Gastroesophageal sphincter (tissue), 3 donors: ENCODE results near the gene GPC3.

Source experiments
- POLR2A ChIP-seq, 2 donors: fragments of 450-650 bp; IDR thresholded peaks; one replicate each; pipeline ENCODE4 v1.6.1; 2017; ENCODE audit warnings: antibody characterized with exemption in 2 of 2, mild to moderate bottlenecking in 2 of 2, moderate library complexity in 1 of 2
- TF ChIP-seq, protein P1 (sequence below), 4 experiments: fragments of 200-600 bp in 2 of 4; fragments of 450-650 bp in 2 of 4; sonication (generic) in 1 of 4; IDR thresholded peaks; one replicate each; pipeline ENCODE4 v1.5.1; 2017 to 2019; ENCODE audit warnings: antibody characterized with exemption in 4 of 4, mild to moderate bottlenecking in 2 of 4, moderate library complexity in 2 of 4

DNA sequence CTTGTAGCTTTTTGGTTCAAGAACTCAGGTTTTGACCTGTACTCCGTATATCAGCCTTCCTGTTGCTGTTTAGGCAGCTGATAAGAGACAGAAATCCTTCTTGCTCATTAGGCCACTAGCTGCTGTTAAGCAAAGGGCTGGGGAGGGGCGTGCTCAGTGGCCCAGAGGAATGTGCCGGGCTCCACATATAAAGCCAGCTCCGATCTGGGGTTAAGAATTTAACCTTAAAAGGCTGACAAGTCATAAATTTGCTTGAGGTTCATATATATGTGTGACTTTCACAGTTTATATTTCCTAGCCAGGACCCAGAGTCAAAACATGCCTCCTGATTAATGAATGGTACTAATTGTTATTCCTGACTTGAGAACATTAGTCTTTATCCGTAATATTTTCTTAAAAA, 15.3 kb downstream of the GPC3 start:
- TF ChIP-seq, protein P1, sequence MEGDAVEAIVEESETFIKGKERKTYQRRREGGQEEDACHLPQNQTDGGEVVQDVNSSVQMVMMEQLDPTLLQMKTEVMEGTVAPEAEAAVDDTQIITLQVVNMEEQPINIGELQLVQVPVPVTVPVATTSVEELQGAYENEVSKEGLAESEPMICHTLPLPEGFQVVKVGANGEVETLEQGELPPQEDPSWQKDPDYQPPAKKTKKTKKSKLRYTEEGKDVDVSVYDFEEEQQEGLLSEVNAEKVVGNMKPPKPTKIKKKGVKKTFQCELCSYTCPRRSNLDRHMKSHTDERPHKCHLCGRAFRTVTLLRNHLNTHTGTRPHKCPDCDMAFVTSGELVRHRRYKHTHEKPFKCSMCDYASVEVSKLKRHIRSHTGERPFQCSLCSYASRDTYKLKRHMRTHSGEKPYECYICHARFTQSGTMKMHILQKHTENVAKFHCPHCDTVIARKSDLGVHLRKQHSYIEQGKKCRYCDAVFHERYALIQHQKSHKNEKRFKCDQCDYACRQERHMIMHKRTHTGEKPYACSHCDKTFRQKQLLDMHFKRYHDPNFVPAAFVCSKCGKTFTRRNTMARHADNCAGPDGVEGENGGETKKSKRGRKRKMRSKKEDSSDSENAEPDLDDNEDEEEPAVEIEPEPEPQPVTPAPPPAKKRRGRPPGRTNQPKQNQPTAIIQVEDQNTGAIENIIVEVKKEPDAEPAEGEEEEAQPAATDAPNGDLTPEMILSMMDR (IDR thresholded peaks at IDR 0.05) = no peak
- no peak for TF ChIP-seq POLR2A (IDR thresholded peaks at IDR 0.05)
